HG03060 (cell line): ENCODE data around the gene SERINC1.

Experiments used
- ATAC-seq: cut with Tn5 transposase; IDR thresholded peaks from one replicate; pipeline ENCODE4 v1.9.1; 2021; ENCODE audit warnings: low read depth, moderate number of reproducible peaks; ENCODE audit not compliant: unreplicated experiment

Gene SERINC1

DNA sequence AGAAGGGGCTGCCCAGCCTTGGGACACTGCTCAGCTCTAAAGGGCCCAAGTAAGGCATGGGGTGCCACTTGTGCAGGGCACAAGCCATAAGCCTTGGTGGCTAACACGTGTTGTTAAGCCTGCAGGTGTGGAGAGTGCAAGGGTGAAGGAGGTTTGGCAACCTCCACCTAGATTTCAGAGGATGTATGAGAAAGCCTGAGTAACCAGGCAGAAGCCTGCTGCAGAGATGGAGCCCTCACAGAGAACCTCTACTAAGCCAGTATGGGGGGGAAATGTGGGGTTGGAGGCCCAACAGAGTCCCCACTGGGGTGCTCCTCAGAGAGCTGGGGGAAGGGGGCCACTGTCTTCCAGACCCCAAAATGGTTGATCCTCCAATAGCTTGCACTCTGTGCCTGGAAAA lies 32.6 kb downstream of the SERINC1 start:
- no peak for ATAC-seq

DNA sequence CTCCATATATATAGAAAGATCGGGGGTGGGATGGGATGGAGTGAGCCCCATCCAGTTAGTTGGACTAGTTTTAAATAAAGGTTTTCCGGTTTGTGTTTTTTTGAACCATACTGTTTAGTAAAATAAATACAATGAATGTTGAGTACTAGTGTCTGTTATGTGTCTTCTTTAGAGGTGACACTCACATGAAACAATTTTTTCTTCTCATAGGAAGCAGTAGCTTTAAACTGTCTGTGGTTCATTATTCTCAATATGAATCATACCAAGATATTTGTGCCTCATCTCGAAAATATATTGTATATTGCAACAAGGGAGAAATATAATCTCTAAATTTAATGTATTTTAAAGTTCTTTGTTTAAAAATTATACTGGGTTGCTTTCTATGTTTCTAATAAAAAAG lies 38.8 kb downstream of the SERINC1 start:
- no peak for ATAC-seq

DNA sequence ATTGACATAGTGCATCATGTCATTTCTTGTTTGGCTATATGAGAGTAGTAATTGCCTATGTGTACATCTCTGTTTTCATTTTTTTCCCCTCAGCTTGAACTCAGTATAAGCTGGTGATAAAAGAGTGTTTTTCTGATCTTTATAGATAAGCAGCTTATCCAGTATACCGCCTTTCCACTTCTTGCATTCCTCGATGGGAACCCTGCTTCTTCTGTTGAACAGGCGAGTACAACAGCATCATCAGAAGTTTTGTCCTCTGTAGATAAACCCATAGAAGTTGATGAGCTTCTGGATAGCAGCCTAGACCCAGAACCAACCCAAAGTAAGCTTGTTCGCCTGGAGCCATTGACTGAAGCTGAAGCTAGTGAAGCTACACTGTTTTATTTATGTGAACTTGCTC lies 39.8 kb downstream of the SERINC1 start:
- no peak for ATAC-seq

DNA sequence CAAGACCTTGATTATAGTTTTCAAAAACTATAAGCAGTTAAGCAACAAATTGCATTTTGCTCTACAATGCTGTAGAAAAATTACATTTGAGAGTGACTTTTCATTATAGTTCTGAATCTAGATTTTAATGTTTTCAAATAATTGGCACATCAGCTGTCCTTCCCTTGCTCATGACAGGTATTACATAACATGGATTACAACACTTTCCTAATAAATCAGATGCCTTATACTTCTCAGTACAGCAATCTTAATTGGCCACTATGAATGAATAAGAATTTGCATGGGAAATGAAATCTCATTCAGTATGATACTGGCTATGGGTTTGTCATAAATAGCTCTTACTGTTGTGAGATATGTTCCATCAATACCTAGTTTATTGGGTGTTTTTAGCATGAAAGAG lies 42.3 kb downstream of the SERINC1 start:
- ATAC-seq = no peak

DNA sequence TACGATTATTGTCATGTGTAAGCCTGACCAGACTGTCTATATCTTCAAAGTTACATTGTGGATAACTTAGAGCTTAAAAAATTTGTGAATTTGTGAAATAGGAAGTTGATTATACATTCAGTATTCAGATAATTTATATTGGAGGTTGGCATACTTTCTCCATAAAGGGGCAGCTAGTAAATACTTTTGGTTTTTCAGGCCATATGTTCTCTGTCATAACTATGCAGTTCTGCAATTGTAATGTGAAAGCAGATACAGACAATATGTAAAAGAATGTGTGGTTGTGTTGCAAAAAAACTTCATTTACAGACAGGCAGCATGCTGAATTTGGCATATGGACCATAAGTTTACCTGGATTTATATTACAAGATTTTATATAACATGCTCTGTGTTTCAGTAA lies 42.8 kb downstream of the SERINC1 start:
- ATAC-seq = no peak

DNA sequence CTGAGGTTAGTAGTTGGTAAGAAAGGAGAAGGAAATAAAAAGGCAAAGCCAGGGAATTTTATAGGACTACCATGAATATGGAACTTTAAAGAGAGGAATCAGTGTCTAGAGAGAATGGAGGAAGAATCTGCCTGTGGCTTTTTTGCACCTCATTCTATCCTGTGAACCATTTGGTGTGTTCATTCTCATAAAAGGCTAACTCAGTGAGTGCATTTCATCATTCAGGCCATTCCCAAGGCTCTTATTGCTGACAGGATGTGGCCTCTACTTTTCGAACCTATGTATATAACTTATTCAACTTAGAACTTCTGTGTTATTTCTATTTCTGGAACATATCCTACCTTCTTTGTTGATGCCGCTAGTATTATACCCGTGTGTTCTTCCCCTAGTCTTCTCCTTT lies 45.0 kb downstream of the SERINC1 start:
- ATAC-seq = no peak

DNA sequence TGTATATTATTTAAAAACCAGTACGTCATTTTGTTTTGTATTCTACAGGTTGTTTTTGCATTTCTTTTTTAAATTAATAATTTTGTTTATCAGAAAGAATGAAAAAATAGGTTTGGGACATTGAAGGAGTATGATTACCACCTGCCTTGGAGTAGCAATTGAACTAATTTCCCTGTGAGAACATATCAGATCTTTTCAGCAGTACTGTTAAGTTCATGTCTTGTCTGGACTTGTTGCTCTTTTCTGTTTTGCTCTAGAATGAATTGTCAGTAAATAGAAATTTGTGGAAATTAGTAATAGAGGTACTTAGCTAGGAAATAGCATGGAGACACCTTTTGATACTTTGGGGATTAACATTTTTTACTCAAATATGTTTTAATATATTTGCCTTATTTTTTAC lies 47.9 kb downstream of the SERINC1 start:
- ATAC-seq = no peak

DNA sequence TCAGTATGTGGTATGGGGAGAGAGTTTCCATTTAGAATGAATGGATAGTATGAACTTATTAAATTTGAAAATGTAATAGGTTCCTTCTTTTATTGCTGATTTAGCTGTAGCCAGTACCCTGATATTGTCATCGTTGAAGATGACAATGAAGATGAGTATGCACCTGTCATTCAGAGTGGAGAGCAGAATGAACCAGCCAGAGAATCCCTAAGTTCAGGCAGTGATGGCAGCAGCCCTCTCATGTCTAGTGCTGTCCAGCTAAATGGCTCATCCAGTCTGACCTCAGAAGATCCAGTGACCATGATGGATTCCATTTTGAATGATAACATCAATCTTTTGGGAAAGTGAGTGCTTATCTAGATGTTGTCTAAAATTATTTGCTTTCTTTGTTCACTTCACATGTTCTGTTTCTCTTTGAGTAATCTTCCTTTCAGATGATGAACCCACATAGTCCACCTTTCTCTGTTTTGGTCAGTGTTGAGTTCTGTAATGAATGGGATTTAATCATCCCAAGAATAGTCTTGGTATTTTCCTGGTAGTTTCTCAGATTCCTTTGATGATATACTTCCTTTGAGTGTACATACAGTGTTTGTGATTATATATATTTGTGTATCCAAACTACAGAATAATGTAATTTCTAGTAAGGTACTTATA lies 48.9 kb downstream of the SERINC1 start:
- ATAC-seq = no peak

DNA sequence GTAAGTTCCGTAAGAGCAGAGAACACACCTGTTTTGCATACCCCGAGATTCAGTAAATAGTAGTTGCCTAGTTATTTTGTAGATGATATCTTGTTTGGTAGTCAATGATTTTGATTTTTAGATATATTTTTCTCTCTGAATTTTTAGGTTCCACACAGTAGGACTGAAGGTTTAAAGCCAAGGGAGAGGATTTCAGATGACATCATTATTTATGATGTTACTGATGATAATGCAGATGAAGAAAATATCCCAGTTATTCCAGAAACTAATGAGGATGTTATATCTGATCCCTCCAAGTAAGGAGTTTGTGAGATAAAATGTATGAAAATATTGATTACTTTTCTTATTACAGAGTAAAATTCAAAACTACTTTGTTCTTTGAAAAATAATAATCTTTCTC lies 49.6 kb downstream of the SERINC1 start:
- ATAC-seq = no peak

DNA sequence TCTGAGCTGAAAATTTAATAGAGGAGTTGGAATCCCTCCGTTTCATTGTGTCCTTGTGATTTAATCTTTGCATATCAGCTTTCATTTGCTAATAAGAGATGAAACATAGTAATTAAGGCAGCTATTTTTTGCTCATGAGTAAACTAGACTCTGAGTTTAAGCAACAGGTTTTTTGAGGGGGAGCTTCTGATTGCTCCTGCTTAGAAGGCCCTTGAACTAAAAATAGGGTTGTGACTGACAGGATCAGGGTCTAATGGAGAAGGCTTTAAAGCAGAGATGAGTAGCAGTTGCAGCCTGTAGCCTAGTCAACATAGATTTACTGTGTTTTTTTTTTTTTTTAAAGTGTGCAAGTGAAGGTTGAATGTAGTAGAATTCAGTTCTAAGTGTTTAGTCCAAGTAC lies 54.8 kb downstream of the SERINC1 start:
- ATAC-seq = no peak

DNA sequence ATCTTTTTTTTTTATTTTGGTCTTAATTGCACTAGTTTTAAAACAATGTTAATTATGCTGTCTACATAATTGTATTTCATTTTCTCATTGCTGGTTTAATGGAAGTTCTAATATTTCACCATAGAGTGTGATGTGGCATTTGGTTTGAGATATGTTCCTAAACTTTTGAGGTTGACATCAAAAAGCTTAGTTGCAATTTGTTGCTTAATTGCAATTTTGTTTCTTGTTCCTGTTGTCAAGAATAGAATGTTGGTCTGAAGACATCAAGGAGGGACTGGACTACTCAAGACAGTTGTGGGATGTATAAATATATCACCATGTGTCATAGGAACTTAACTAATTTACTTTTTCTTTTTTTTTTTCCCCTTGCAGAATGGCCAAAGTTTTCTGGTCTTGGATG lies 59.6 kb downstream of the SERINC1 start:
- no peak for ATAC-seq

DNA sequence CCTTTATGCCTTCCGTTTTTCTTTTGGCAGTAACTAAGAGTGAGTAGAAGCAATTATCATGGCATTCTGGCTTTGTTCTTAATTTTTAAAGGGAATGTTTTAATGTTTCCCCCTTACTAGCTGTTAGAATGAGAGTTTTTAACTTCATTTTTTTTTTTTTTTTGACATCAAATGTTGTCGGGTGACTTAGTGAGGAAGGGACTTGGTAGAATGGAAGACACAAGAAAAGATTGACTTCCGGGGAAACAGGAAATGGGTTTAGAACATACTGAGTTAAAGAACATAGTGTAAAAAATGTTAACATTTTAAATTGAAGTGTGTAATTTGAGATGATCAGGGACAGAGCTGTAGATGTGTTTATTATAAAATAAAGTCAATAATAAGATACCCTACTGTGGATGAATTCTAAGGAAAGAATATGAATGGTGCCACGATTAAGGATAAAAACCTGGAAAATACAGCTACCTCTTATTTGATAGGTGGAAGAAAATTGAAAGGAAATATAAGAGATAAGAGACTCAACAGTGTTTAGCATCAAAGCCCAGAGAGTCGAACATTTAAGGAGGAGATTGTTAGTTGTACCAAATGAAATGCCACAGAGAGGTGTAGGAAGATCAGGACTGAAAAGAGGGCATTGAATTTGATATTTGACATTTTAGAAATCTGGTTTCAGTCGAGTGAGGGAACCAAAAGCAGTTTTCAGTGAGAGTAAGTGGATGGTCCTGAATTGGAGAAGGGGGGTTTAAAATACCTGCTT lies 62.7 kb downstream of the SERINC1 start:
- ATAC-seq = no peak

DNA sequence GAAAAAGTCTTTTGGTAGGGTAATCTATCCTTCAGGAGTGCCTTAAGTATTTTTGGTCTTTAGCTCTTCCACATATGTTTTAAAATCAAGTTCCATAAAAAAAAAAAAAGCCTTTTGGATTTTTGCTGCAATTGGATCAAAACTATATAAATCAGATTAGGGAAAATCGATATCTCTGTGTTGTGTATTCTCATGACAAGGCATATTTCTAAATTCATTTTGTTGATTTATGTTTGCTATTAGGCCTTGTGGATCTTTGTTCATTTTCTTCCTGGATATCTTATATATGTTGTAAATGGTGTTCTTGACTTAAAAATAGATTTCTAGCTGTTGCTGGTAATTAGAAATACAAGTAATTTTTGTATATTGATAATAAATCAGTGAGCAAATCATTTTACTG lies 63.4 kb downstream of the SERINC1 start:
- ATAC-seq = no peak

DNA sequence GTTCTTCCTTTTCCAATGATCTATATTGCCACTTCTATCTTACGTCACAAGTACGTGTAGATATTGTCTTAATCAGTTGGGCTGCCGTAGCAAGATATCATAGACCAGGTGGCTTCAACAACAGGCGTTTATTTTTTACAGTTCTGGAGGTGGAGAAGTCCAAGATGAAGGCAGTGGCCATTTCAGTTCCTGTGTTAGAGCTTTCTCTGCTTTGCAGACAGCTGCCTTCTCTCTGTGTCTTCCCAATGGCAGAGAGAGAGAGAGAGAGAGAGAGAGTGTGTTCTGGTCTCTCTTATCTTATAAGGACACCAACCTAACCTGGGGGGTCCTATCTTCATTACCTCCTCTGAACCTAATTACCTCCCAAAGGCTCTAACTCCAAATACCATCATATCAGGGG lies 63.9 kb downstream of the SERINC1 start:
- ATAC-seq = no peak

DNA sequence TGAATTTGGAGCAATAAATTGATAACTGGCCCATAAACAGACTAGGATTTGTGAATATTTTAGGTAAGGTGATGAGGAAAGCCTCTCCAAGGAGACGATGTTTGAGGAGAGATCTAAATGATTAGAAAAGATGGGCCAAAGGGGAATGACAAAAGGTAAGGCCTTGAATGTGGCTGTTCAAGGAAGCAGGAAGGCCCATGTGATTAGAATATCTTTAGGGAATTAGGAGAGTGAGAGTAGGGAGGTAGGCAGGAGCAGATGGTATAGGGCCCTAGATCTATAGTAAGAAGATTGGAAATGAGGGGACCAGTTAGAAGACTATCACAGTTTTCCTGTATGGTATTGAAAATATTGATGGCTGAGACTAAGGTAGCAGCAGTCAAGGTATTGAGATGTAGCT lies 65.4 kb downstream of the SERINC1 start:
- no peak for ATAC-seq

DNA sequence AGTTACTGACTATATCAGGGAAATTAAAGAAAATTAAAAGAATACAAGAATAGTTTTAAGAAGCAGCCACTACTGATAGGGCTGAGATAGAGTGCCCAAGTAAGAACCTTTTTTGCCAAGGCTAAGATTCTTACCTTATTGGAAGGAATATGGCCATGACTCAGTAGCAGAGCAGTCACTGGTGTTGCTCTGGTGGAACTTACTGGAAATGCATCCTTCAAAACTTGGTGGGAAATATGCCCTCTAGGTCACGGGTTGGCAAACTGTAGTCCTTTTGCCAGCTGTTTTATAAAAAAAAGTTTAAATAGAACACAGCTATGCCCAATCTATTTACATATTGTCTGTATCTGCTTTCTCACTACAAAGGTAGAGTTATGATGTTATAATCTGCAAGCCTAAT lies 66.2 kb downstream of the SERINC1 start:
- no peak for ATAC-seq

DNA sequence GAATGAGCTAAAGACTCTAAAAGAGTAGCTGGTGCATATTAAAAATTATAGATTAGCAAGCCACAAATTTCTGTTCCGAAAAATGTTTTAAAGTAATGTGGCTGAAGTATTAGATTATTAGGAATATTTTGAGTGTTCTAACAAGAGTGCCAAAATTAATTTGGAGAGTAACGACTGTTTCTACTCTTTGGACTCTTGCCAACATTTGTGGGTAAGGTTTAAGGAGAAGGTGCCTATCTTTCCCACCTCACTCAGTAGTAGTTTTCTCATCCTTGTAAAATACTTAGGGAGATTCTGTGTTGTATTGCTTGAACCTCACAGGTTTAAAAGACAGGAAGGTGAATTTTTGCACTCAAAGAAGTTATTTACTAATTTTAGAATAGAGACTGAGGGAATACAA lies 67.2 kb downstream of the SERINC1 start:
- ATAC-seq = no peak

DNA sequence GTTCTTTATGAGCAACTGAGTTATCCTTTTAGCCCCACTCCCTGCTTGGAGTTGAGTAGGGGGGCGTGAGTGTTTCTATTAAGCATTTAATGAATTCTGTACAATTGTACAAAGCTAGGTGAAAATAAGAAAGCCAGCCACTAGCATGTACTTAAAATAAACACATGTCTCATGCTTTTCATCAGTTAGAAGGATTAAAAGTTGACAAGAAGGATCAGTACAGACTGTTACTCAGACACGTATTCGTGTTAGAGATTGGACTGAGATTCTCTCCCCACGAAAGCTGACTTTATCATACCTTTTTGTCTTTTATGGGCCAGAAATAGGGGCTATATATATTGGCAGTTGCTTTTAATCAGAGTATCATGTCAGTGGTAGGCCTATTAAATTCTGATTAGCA lies 70.5 kb downstream of the SERINC1 start:
- no peak for ATAC-seq

DNA sequence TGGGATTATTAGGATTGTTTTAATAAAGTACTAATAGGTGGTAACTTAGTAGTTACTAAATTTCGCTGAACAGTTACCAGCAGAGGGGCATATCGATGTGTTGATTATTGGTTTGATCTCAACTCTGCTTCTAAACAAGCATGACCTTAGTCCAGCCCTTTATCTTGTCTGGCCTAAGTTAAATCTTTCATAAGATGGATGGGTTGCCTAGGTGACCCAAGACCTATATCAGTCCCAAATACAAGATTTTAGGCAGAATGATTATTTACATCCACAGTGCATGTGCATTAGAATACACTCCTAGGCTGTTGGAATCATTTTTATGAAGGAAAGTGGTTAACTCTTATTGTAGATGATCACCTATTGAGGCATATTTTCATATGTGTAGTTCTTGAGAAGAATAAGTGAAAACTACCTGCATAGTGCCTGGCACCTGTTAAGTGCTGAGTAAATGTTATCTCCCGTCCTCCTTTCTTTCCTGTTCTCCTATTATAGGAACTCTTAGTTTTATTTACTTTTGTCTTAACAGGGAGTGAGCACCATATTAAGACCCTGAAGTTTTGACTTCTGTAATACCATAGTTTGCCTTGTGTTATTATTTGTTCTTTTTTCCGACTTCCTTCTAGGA lies 71.0 kb downstream of the SERINC1 start:
- no peak for ATAC-seq

DNA sequence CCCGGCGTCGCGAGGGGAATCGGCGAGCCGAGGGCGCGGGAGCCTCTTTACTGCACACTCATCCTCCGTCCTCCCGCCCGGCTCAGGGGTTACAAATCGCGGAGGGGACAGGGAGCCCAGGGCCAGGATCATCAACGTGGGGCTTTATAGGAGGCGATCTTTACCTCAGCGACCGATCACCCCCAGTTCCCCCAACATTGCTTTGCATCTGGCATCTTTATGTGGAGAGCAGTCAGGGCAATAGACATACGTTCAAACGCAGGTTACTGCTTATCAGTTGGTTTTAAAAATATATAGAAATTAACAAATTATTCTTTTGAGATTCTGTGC lies 71.5 kb downstream of the SERINC1 start:
- ATAC-seq = peak; percentile 2

DNA sequence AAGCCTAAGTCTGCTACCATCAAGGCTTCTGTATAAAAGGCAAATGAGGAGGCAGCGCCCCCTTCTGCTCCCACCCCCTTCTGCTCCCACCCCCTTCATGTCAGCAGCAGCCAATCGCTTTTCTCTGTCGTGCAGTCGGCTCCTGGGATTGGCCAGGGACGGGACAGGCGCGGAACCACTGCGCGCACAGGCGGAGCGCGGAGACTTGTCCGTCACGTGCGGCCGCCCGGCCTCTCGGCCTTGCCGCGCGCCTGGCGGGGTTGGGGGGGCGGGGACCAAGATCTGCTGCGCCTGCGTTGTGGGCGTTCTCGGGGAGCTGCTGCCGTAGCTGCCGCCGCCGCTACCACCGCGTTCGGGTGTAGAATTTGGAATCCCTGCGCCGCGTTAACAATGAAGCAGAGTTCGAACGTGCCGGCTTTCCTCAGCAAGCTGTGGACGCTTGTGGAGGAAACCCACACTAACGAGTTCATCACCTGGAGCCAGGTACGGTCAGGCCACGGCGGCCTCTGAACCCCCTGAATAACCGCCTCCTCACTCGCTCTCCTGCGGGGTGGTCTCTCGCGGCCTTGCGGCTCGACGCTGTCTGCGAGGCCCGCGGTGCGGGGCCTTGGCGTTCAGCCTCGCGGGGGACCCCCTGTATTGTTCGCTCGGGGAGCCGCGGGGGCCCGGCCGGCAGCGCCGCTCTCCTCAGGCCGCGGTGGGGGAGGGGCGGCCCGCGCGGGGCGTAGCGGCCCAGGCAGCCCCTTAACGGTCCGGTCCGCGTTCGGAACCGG lies 72.1 kb downstream of the SERINC1 start, which contains the start of gene HSF2:
TSS of gene HSF2 (plus strand) at position 305 of the 773 bp plus-strand sequence. CDS start at position 391, 86 bp downstream.
- ATAC-seq = peak; percentile 93
